GM18507 (cell line): Measurements from ENCODE around the gene AK5.
A peak's percentile ranks its signal among the peaks of the same experiment; 100 is the strongest.
"Not testable (repeated sequence)": the region's sequence is repeated elsewhere in the genome, so short reads cannot be mapped to it uniquely, and the experiment has no call there.

Experiments
- DNase-seq: peaks from one replicate; pipeline ENCODE4 v3.0.0; 2011; ENCODE audit warnings: low read depth; ENCODE audit not compliant: insufficient read length; ENCODE audit errors: extremely low spot score
- FAIRE-seq: peaks from 2 replicates; lab custom pipeline; 2011; peaks lifted over from hg19 to GRCh38; lab: Jason Lieb, UNC

Gene AK5

GRCh38 chr1:77385551-77385950 lies 103.7 kb downstream of the AK5 start:
- DNase-seq, result no peak
- FAIRE-seq, result no peak

DNA sequence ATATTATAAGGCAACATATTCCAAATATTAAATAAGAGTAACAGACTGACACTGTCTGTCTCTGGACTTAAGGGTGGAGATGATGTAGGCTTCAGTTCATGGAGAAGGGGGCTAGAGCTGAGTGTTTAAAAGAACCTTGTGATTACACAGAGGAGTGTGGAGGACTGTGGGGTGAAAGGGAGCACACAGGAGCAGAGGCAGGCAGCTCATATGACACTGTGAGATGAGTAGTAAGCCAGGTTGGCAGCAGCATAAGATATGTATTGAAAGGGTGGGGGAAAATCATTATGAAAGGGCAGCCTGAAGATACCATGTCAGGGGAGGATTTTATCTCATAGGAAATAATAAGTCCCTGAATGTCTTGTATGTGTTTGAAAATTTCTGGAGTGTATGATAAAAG lies 104.5 kb downstream of the AK5 start:
- no peak for FAIRE-seq
- no peak for DNase-seq

GRCh38 chr1:77387553-77387952 lies 105.7 kb downstream of the AK5 start:
- DNase-seq (no peak), FAIRE-seq (no peak)

DNA sequence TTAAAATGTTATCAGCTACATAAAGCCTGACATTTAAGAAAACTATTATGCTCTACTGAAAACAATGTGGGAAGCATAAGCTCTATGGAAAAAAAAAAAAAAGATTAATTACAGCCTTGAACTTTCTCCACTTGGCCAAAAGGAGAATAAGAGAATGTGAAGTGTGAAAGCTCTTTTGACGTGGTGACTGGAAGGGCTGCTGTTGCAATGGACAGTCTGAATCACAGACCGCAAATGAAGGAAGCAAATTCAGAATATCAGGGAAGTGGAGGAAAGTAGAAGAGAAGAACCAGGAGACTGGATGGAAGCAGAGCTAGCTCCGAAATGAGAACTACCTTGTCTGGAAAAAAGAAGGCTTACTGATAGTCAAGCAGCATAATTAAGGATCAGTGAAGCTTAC lies 106.8 kb downstream of the AK5 start:
- no peak for FAIRE-seq

GRCh38 chr1:77392486-77392885 lies 110.7 kb downstream of the AK5 start:
- no peak for FAIRE-seq
- DNase-seq, result no peak

More for the DNA sequence above, 106.8 kb downstream of the AK5 start:
- no peak for DNase-seq

DNA sequence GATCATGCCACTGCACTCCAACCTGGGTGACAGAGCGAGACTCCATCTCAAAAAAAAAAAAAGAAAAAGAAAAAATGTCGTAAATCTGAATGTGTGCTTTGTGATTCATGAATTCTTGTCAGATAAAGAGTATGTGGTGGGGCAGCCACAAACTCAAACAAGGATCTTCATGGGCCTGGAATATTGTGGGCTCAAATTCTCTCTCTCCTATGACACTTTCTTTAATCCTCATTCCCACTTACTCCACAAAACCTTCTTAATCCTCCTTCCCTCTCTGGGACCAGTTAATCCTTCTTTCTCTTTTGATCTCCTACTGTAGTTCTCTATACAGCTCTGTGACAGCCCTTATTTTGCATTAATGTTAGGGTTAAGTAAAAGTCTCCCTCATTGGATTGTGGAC lies 112.3 kb downstream of the AK5 start:
- DNase-seq (no peak), FAIRE-seq (no peak)

DNA sequence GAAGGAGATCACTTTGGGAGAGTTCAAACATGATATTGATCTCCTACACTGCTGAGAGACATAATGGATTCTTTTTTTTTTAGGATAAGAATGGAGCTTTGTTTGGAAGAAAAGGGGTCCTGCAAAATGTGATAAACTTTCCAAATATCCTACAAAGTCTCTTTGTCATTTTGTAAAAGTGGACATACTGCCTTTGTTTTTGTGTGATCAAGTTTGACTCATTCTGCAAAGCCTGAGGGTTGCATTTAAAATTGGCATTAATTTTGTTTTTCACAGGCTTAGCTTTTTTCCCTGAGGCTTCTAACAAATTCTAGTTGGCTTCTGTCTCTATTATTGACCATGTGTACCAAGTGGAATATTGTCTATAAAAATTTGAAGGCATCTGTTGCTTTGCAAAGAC lies 113.2 kb downstream of the AK5 start:
- no peak for FAIRE-seq
- no peak for DNase-seq

- no peak for FAIRE-seq
- DNase-seq, result no peak
Measured at GRCh38 chr1:77398152-77398551, 116.3 kb downstream of the AK5 start.

- DNase-seq (no peak), FAIRE-seq (no peak)
Measured at GRCh38 chr1:77399250-77400086, 117.6 kb downstream of the AK5 start.

DNA sequence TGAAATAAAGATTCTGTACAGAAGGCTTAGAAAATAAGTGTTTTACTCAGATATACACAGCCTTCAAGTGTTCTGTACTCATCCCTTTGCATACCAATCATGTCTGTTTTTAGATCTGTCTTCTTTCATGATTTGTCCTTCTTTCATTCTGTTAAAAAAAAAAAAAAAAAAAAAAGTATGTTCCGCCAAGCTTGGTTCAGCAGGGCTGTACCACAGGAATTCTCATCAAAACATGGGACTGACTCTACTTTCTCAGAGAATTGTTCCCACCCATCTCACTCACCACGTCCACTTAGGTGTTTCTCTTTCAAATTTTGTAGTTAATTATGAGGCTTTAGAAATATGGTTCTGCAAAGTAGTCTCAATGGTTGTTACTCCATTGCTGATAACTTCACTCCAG lies 119.0 kb downstream of the AK5 start:
- FAIRE-seq, result no peak
- no peak for DNase-seq

- DNase-seq, result no peak
- no peak for FAIRE-seq
Measured at GRCh38 chr1:77401384-77401783, 119.6 kb downstream of the AK5 start.

DNA sequence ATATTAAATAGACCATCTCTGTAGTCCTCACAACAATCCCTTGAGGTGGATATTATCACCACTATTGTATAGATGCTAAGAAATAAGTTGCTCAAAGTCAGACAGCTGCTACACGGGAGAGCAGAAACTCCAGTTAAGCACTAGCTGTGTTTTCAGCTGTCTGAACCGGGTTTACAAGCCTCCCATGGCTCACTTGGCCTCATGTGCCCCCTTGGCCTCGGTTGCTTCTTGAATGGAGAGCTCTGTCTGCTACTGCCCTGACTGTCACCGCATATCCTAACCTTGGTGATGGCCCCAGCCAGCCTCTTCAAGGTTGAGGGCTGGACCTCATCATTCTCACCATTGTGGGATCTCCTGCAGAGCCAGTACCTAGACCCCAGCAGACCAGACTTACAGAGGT lies 123.4 kb downstream of the AK5 start:
- no peak for DNase-seq
- no peak for FAIRE-seq

GRCh38 chr1:77406661-77407060 lies 124.8 kb downstream of the AK5 start:
- no peak for FAIRE-seq
- no peak for DNase-seq

- FAIRE-seq (no peak), DNase-seq (no peak)
Measured at GRCh38 chr1:77407738-77408375, 126.0 kb downstream of the AK5 start.

DNA sequence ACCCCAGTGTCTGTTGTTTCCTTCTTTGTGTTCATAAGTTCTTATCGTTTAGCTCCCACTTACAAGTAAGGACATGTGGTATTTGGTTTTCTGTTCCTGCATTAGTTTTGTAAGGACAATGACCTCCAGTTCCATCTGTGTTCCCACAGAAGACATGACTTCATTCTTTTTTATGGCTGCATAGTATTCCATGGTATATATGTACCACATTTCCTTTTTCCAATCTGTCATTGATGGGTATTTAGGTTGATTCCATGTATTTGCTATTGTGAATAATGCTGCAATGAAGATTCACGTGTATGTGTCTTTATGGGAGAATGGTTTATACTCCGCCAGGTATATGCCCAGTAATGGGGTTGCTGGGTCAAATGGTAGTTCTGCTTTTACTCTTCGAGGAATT lies 127.1 kb downstream of the AK5 start:
- FAIRE-seq, DNase-seq: not testable (repeated sequence)

DNA sequence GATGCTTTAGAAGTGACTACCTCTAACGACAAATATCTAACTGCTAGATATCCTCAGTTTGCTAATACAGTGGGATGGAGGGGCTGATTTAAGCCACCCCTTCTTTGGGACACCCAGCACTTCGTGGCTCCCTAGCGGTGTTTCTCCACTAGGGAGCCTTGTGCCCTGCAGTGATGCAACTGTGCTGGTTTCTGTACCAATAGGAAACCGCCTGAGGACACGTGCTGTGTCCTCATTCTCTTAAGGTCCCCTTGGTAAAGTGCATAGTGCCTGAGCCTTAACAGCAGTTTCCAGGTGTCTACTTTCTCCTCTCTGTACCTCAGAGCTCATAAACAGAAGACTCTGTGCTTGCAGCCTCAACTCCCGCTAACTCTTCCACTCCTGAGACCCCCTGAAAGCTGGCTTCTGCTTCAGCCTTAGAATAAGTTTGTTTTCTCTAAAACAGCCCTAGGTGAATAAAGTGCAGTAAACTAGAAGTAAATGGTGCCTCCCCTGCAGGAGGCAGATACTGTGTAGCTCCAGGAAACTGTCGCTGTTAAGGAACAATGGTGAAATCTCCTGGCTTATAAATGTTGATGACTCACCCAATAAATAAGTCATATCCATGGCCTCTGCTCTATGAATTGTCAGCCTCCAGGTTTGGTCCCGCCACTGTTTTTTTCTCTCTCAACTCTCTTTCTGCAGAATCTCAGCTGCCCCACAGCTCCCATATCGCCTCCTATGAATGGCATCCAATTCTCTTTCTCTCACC lies 130.4 kb downstream of the AK5 start:
- FAIRE-seq, result no peak
- no peak for DNase-seq

DNA sequence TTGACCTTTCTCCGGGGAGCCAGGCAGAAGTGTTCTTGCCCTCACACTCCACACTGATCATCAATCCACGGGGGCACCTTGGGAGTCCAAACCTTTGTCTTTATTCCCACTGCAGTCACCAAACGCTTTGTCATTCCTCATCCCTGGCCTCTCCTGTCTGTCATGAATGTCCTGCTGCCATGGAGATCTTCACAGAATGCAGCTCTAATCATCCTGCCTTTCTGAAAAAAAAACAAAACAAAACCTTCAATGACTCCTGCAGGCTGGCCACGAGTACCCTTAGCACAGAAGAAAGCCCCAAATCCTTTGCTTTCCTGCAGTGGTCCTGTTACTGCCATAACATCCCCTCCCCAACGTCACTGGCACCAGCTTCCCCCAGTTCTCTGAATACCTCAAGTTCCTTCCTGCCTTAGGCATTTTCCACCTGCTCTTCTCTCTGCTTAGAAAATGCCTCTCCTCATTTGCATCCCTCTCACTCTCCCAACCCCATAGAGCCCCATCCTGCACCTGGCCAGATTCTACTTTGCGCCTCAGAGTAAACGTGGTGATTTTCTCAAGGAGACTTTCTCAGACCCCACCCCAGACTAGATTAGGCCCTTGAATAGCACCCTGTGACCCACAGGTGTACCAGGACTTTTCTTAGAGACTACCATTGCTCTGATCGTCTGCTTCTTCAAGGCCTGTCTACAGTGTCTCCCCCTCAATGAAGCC lies 131.2 kb downstream of the AK5 start:
- DNase-seq (no peak), FAIRE-seq (no peak)

GRCh38 chr1:77413541-77414335 lies 131.9 kb downstream of the AK5 start:
- no peak for DNase-seq
- peak; percentile 79 for FAIRE-seq

DNA sequence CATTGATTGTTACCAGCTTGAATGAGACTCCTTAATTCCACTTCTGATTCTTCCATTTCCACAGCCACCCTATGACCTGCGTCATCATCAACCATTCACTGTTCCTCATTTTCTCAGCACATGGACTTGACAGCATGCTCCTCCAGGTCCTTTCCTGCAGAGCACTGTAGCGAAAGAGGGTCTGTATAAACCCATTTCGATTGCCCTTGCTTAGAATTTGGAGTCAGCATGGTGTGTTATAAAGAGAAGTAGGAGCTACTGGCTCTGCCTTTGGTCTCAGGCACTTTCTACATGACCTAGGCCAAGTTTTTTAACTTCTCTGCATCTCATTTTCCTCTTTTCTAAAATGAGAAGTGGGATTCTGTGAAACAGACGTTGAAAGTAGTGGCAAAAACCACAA lies 133.8 kb downstream of the AK5 start:
- DNase-seq (no peak), FAIRE-seq (no peak)
